Neural cell (in vitro differentiated cells): ENCODE measurements around the gene SLC4A2.

Experiments used
- CTCF ChIP-seq: fragments of 450-650 bp; IDR thresholded peaks from 2 replicates; pipeline ENCODE4 v1.5.1; 2014; ENCODE audit warnings: antibody characterized with exemption, mild to moderate bottlenecking, moderate library complexity; ENCODE audit not compliant: poor library complexity, severe bottlenecking
- EP300 ChIP-seq: fragments of 450-650 bp; conservative IDR thresholded peaks from 2 replicates; pipeline ENCODE4 v1.6.1; 2014; ENCODE audit warnings: antibody characterized with exemption, mild to moderate bottlenecking, moderate library complexity; ENCODE audit not compliant: poor library complexity, severe bottlenecking
- EZH2 ChIP-seq: fragments of 200-600, 300-800 bp; shearing (Covaris generic), sonication (generic); IDR thresholded peaks from 2 replicates; pipeline ENCODE4 v1.6.1; 2014; ENCODE audit warnings: antibody characterized with exemption, low read length, borderline replicate concordance, mild to moderate bottlenecking; ENCODE audit not compliant: insufficient read depth, poor library complexity, severe bottlenecking
- MXI1 ChIP-seq: fragments of 450-650 bp; conservative IDR thresholded peaks from 2 replicates; pipeline ENCODE4 v1.6.1; 2014; ENCODE audit warnings: antibody characterized with exemption, mild to moderate bottlenecking; ENCODE audit not compliant: poor library complexity, severe bottlenecking
- POLR2AphosphoS5 ChIP-seq: IDR thresholded peaks from 2 replicates; pipeline ENCODE4 v1.6.1; 2012
- REST ChIP-seq: IDR thresholded peaks from 2 replicates; pipeline ENCODE4 v1.6.1; 2012; ENCODE audit warnings: borderline replicate concordance
- SMC3 ChIP-seq: fragments of 450-650 bp; conservative IDR thresholded peaks from 2 replicates; pipeline ENCODE4 v1.6.1; 2014; ENCODE audit warnings: antibody characterized with exemption, mild to moderate bottlenecking, moderate library complexity; ENCODE audit not compliant: poor library complexity

GRCh38 chr7:151013356-151013732 lies 46.0 kb upstream of the SLC4A2 start:
- TF ChIP-seq CTCF: no peak
- no peak for TF ChIP-seq EZH2
- no peak for TF ChIP-seq REST
- TF ChIP-seq EP300: no peak
- no peak for TF ChIP-seq SMC3
- TF ChIP-seq POLR2AphosphoS5: no peak
- no peak for TF ChIP-seq MXI1
